ENCODE results near the gene CACNA2D3. TPM values are rescaled to one million over a fixed set of nuclear protein-coding genes. Genes with fewer than 3 reads are reported as not detected.

The CACNA2D3 gene
- total and polyA plus RNA-seq, 5 donors, result 29.2 to 64.5 (median 42.4) TPM

- peaks cover 2% of the 10 kb centered on the region for H3K27me3 ChIP-seq (ENCODE audit: control insufficient read depth, insufficient read depth)
- intact Hi-C loops (cut with DNase I), result no loop called here
- H3K4me3 ChIP-seq (ENCODE audit: low read length), result no peak overlapping the region
- no peak overlapping the region for H3K27ac ChIP-seq (ENCODE audit: low read length)
- H3K4me1 ChIP-seq (ENCODE audit: control insufficient read depth, insufficient read depth, low read length), result no peaks in the 10 kb centered on the region
- no peaks in the 10 kb centered on the region for H3K9me3 ChIP-seq (ENCODE audit: control insufficient read depth, low read length)
- no peak for DNase-seq
- ATAC-seq, result no peak
- 67% methylated on average over 2 of the region's 2 CpGs for WGBS
These were observed 1000.0 kb downstream of the CACNA2D3 start for GRCh38 chr3:55122312-55122711.

Other genes with a start within 250 kb of the CACNA2D3 start
- gene ACTR8, start 240.4 kb upstream of the CACNA2D3 start, total RNA-seq, result 10 to 100 TPM; 31.5 to 47.9 (median 36.9) TPM
- 13.4 TPM for gene ACTR8, start 240.4 kb upstream of the CACNA2D3 start, polyA plus RNA-seq
- 100 to 1,000 TPM in 2 of 4 donors, 10 to 100 TPM in 2; 86.9 to 115 (median 101) TPM for gene SELENOK, start 230.7 kb upstream of the CACNA2D3 start, total RNA-seq
- gene SELENOK, start 230.7 kb upstream of the CACNA2D3 start, polyA plus RNA-seq, result 187 TPM